Smooth muscle cell (in vitro differentiated cells): Measurements from ENCODE around the gene RILP. TPM values are rescaled to one million over a fixed set of nuclear protein-coding genes. Genes with fewer than 3 reads are reported as not detected.

Experiments used
- DNase-seq: peaks from one replicate; lab custom pipeline; 2025; ENCODE audit not compliant: unreplicated experiment; lab: John Stamatoyannopoulos, UW
- H2AFZ ChIP-seq: fragments of 200-600 bp; sonication (generic); 2 replicates; pipeline ENCODE4 v1.6.0; 2016; ENCODE audit warnings: antibody characterized with exemption, low read depth, mild to moderate bottlenecking
- H3F3A ChIP-seq: fragments of 200-600 bp; sonication (generic); 2 replicates; pipeline ENCODE4 v1.6.0; 2017; ENCODE audit warnings: antibody characterized with exemption, low read depth
- H3K27ac ChIP-seq: fragments of 200-600 bp; sonication (generic); 2 replicates; pipeline ENCODE4 v1.5.1; 2016; ENCODE audit warnings: low read depth, mild to moderate bottlenecking
- H3K27me3 ChIP-seq: fragments of 200-600 bp; sonication (generic); 2 replicates; pipeline ENCODE4 v1.6.1; 2016; ENCODE audit warnings: low read depth, mild to moderate bottlenecking
- H3K36me3 ChIP-seq: fragments of 200-600 bp; sonication (generic); 2 replicates; pipeline ENCODE4 v1.5.1; 2016; ENCODE audit warnings: low read depth
- H3K4me1 ChIP-seq: fragments of 200-600 bp; sonication (generic); 2 replicates; pipeline ENCODE4 v1.5.1; 2016; ENCODE audit warnings: low read depth
- H3K4me2 ChIP-seq: fragments of 200-600 bp; sonication (generic); 2 replicates; pipeline ENCODE4 v1.6.0; 2016; ENCODE audit warnings: mild to moderate bottlenecking
- H3K4me3 ChIP-seq: fragments of 200-600 bp; sonication (generic); 2 replicates; pipeline ENCODE4 v1.5.1; 2016; ENCODE audit warnings: mild to moderate bottlenecking
- H3K79me2 ChIP-seq: fragments of 200-600 bp; sonication (generic); 2 replicates; pipeline ENCODE4 v1.6.0; 2016; ENCODE audit warnings: low read depth, mild to moderate bottlenecking
- H3K9ac ChIP-seq: fragments of 200-600 bp; sonication (generic); 2 replicates; pipeline ENCODE4 v1.6.0; 2016; ENCODE audit warnings: low read depth
- H3K9me3 ChIP-seq: fragments of 200-600 bp; sonication (generic); replicated peaks from 2 replicates; pipeline ENCODE4 v1.5.1; 2016; ENCODE audit warnings: low read depth
- H4K20me1 ChIP-seq: fragments of 200-600 bp; sonication (generic); 2 replicates; pipeline ENCODE4 v1.6.0; 2016; ENCODE audit warnings: low read depth
- WGBS: methylation state at CpG from one replicate; pipeline ENCODE4 v1.1.7; 2016; ENCODE audit warnings: low lambda C conversion rate; 5-methylcytosine and 5-hydroxymethylcytosine counted together
- polyA plus RNA-seq: library from polyadenylated mRNA; unstranded; fragments of >200 nt; fragmentation: Nextera tagmentation; extraction: Ambion mirVana; gene quantifications from 2 replicates; pipeline ENCODE4 v1.2.1, GENCODE V29; 2016
- total RNA-seq: library from RNA; depleted of rRNA; stranded (reverse); fragments of >200 nt; gene quantifications from 2 replicates; pipeline ENCODE4 v1.2.3, GENCODE V29; 2014
- TF ChIP-seq, protein P1 (sequence below): fragments of 200-600 bp; sonication (generic); IDR thresholded peaks from 2 replicates; pipeline ENCODE4 v1.5.1; 2017; ENCODE audit warnings: borderline replicate concordance, mild to moderate bottlenecking, antibody characterized with exemption; ENCODE audit not compliant: insufficient read depth, poor library complexity, severe bottlenecking

RILP gene
- total and polyA plus RNA-seq, 2 experiments from 2014 or later = 5.1 to 7.4 TPM

DNA sequence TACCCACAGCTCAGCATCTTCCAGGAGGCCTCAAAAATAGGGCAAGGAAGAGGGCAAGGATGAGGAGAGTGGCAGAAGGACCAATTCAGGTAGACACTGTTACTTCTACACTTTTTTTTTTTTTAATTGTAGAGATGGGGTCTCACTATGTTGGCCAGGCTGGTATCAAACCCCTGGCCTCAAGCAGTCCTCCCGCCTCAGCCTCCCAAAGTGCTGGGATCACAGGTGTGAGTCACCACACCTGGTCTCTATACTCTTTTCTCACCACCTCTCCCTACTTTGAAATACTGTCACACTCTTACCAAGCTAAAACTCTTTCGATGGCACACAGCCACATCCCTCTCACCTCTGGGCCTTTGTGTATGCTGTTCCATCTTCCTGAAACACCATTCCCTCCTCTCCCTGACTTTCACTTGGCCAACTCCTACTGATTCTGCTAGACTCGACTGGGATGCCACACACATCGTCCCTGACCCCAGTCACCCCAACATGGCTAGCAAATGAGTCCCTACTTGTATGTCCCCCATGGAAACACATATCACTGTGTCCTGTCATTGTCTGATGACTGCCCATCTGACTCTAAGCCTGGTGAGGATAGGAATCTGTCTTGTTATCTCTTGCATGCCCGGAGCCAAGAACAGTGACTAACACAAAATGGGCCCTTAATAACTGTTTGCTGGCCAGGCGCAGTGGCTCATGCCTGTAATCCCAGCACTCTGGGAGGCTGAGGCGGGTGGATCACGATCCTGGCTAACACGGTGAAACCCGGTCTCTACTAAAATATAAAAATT is 13.8 kb downstream of the RILP start:
- TF ChIP-seq, protein P1, sequence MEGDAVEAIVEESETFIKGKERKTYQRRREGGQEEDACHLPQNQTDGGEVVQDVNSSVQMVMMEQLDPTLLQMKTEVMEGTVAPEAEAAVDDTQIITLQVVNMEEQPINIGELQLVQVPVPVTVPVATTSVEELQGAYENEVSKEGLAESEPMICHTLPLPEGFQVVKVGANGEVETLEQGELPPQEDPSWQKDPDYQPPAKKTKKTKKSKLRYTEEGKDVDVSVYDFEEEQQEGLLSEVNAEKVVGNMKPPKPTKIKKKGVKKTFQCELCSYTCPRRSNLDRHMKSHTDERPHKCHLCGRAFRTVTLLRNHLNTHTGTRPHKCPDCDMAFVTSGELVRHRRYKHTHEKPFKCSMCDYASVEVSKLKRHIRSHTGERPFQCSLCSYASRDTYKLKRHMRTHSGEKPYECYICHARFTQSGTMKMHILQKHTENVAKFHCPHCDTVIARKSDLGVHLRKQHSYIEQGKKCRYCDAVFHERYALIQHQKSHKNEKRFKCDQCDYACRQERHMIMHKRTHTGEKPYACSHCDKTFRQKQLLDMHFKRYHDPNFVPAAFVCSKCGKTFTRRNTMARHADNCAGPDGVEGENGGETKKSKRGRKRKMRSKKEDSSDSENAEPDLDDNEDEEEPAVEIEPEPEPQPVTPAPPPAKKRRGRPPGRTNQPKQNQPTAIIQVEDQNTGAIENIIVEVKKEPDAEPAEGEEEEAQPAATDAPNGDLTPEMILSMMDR = no peak
- Histone ChIP-seq H3K9me3 (no peaks in the 10 kb centered on the region), H3K27me3 (no peaks in the 10 kb centered on the region), H3K79me2 (no peaks in the 10 kb centered on the region), H3F3A (no peaks in the 10 kb centered on the region), H2AFZ (no peak overlapping the region), H3K4me3 (no peak overlapping the region), H3K4me1 (peaks cover 7% of the 10 kb centered on the region), H4K20me1 (no peaks in the 10 kb centered on the region), H3K36me3 (no peaks in the 10 kb centered on the region), H3K9ac (no peak overlapping the region), H3K4me2 (no peak overlapping the region), H3K27ac (no peak overlapping the region)
- 66% methylated on average over 10 of the region's 10 CpGs for WGBS
- DNase-seq = no peak

DNA sequence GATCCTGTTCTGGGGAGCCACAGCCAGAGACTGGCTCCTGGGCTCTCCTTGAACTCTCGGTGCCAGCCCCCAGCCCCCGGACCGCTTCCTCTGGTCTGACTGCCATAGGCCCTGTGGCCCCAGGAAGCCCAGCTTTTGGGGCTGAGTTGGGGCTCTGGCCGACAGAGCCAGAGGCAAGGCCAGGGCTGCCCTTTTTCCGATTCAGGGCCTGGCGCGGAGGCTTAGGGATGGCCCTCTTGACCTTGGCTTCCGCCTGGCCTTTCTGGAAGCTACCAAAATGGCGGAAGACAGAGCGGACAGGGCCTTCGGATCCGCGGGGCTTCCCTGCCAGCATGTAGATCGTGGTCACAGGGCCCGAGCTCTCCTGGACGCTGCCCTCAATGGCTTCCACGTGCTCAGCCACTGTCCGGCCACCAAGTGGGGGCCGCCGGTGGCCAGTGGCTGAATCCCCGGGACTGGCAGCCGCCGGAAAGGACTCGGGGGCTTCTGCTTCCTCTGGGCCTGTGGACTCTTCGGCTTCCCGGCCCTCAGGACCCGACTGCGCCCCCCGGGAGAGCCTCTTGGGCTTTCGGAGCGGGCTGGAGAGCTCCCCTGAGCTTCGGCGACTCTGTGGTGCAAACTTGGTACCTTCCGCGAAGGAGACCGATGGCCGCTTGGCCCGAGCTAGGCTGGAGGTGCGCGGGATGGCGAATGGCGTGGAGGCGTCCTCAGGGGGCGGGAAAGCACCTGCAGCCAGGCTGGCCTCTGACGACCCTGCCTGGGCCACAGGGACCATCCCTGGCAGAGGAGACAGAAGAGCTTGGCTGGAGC is 14.6 kb downstream of the RILP start:
- Histone ChIP-seq H4K20me1 (no peaks in the 10 kb centered on the region), H3K4me1 (peaks cover 7% of the 10 kb centered on the region), H3K4me2 (no peak overlapping the region), H3F3A (no peaks in the 10 kb centered on the region), H3K9me3 (no peaks in the 10 kb centered on the region), H2AFZ (no peak overlapping the region), H3K27me3 (no peaks in the 10 kb centered on the region), H3K79me2 (no peaks in the 10 kb centered on the region), H3K27ac (no peak overlapping the region), H3K9ac (no peak overlapping the region), H3K36me3 (no peaks in the 10 kb centered on the region), H3K4me3 (no peak overlapping the region)
- TF ChIP-seq, protein P1 = no peak
- no peak for DNase-seq
- 97% methylated on average over 43 of the region's 45 CpGs for WGBS

DNA sequence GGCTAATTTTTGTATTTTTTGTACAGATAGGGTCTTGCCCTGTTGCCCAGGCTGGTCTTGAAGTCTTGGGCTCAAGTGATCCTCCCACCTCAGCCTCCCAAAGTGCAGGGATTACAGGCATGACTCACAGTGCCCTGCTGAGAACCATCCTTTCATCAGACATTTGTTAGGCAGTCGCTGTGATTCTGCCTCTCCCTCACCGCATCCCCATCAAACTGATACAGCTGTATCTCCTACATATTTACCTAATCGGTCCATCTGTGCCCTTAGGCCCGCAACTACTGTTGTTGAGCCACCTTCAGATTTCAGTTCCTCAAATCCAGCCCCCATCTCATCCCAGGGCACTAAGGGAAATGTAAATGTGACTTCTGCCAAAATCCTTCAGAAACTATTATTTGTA is 19.0 kb downstream of the RILP start:
- H3K79me2 ChIP-seq = no peaks in the 10 kb centered on the region
- H3K4me3 ChIP-seq = no peak overlapping the region
- H3K4me1 ChIP-seq = peaks cover 18% of the 10 kb centered on the region
- no peaks in the 10 kb centered on the region for H3K36me3 ChIP-seq
- H3K27me3 ChIP-seq = no peaks in the 10 kb centered on the region
- H3K27ac ChIP-seq = no peak overlapping the region
- no peaks in the 10 kb centered on the region for H3K9me3 ChIP-seq
- H4K20me1 ChIP-seq = no peaks in the 10 kb centered on the region
- H3F3A ChIP-seq = no peaks in the 10 kb centered on the region
- H2AFZ ChIP-seq = no peak overlapping the region
- no peak overlapping the region for H3K9ac ChIP-seq
- no peak overlapping the region for H3K4me2 ChIP-seq
- no peak for DNase-seq
- WGBS = 56% methylated on average over 4 of the region's 4 CpGs
- TF ChIP-seq, protein P1 = no peak
